PFSK-1 (cell line): ENCODE data around the gene CRX.

Experiments
- FOXP2 ChIP-seq: optimal IDR thresholded peaks from 2 replicates; pipeline ENCODE3; 2011; ENCODE audit warnings: borderline replicate concordance, control low read depth, inconsistent platforms; ENCODE audit not compliant: insufficient read depth; ENCODE audit errors: extremely low read length, extremely low read depth
- POLR2AphosphoS5 ChIP-seq: IDR thresholded peaks from 2 replicates; pipeline ENCODE4 v1.6.1; 2012; ENCODE audit warnings: low read depth, mild to moderate bottlenecking, control low read depth, low read length, moderate library complexity
- REST ChIP-seq, 2 experiments: IDR thresholded peaks; 2 replicates each; pipeline versions ENCODE4 v1.6.1 to v1.8.0; 2011 to 2012; ENCODE audit warnings: low read depth in 2 of 2, low read length in 2 of 2, control low read depth in 1 of 2, inconsistent platforms in 1 of 2, mild to moderate bottlenecking in 1 of 2, moderate library complexity in 1 of 2; ENCODE audit not compliant: insufficient read depth in 1 of 2
- SIN3A ChIP-seq: IDR thresholded peaks from 2 replicates; pipeline ENCODE4 v1.6.1; 2012; ENCODE audit warnings: mild to moderate bottlenecking, low read length, moderate library complexity, borderline replicate concordance; ENCODE audit not compliant: insufficient read depth
- TAF1 ChIP-seq: IDR thresholded peaks from 2 replicates; pipeline ENCODE4 v1.6.1; 2012; ENCODE audit warnings: low read length, control low read depth, borderline replicate concordance; ENCODE audit not compliant: insufficient read depth

Gene CRX

GRCh38 chr19:47779524-47780214 lies 42.1 kb upstream of the CRX start:
- no peak for TF ChIP-seq REST (IDR thresholded peaks at IDR 0.05; ENCODE audit: insufficient read depth in 1 of 2, low read depth in 2 of 2, low read length in 2 of 2)
- no peak for TF ChIP-seq POLR2AphosphoS5
- TF ChIP-seq TAF1: no peak
- no peak for TF ChIP-seq SIN3A
- TF ChIP-seq FOXP2: no peak

- TF ChIP-seq SIN3A (no peak), TAF1 (no peak), REST (IDR thresholded peaks at IDR 0.05; ENCODE audit: insufficient read depth in 1 of 2, low read depth in 2 of 2, low read length in 2 of 2) (no peak), FOXP2 (no peak), POLR2AphosphoS5 (no peak)
Measured at GRCh38 chr19:47780215-47780551, 41.6 kb upstream of the CRX start.

GRCh38 chr19:47781590-47782262 lies 40.0 kb upstream of the CRX start:
- TF ChIP-seq POLR2AphosphoS5 (no peak), SIN3A (no peak), TAF1 (no peak), REST (IDR thresholded peaks at IDR 0.05; ENCODE audit: insufficient read depth in 1 of 2, low read depth in 2 of 2, low read length in 2 of 2) (no peak), FOXP2 (no peak)

GRCh38 chr19:47786566-47786965 lies 35.2 kb upstream of the CRX start:
- TF ChIP-seq REST (IDR thresholded peaks at IDR 0.05; ENCODE audit: insufficient read depth in 1 of 2, low read depth in 2 of 2, low read length in 2 of 2): no peak
- no peak for TF ChIP-seq SIN3A
- TF ChIP-seq POLR2AphosphoS5: no peak
- no peak for TF ChIP-seq FOXP2
- TF ChIP-seq TAF1: no peak

GRCh38 chr19:47790398-47790814 lies 31.3 kb upstream of the CRX start:
- TF ChIP-seq POLR2AphosphoS5 (no peak), FOXP2 (no peak), REST (IDR thresholded peaks at IDR 0.05; ENCODE audit: insufficient read depth in 1 of 2, low read depth in 2 of 2, low read length in 2 of 2) (no peak), SIN3A (no peak), TAF1 (no peak)
